HG03354 (cell line): ENCODE measurements around the gene MAP4.
"Not testable (repeated sequence)": the region's sequence is repeated elsewhere in the genome, so short reads cannot be mapped to it uniquely, and the experiment has no call there.

Experiments
- ATAC-seq: cut with Tn5 transposase; IDR thresholded peaks from one replicate; pipeline ENCODE4 v1.9.1; 2021; ENCODE audit warnings: mild to moderate bottlenecking; ENCODE audit not compliant: unreplicated experiment, poor library complexity, severe bottlenecking

MAP4 gene

GRCh38 chr3:48015431-48016180, 610 bp downstream of the MAP4 start:
- no peak for ATAC-seq

- no peak for ATAC-seq
Observed at GRCh38 chr3:48014358-48014757, 1.9 kb downstream of the MAP4 start.

GRCh38 chr3:48013288-48013980, 2.8 kb downstream of the MAP4 start:
- ATAC-seq, result no peak

DNA sequence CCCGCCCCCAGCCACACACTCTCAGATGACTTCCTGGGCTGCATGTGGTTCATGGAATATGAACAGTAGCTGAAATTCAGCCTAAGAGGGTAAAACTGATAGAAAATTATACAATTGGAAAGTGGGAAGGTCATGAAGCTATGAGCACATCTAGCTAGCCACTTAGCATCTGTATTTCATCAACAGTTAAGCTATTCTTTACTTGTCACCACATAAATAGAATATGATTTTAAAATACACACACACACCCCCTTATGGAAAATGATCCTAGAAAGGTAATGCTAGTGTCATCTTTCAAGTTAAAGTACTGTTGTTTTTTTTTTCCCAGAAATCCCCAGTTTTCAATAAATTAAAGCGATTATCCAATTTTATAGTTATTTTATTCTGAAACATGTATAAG, 3.6 kb downstream of the MAP4 start:
- no peak for ATAC-seq

GRCh38 chr3:48008066-48008465, 8.2 kb downstream of the MAP4 start:
- not testable (repeated sequence) for ATAC-seq

GRCh38 chr3:48007361-48007760, 8.9 kb downstream of the MAP4 start:
- not testable (repeated sequence) for ATAC-seq

DNA sequence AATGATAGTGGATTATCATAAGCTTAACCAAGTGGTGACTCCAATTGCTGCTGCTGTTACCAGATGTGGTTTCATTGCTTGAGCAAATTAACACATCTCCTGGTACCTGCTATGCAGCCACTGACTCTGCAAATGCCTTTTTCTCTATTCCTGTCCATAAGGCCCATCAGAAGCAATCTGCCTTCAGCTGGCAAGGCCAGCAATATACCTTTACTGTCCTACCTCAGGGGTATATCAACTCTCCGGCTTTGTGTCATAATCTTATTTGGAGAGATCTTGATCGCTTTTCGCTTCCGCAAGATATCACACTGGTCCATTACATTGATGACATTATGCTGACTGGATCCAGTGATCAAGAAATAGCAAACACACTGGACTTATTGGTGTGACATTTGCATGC, 9.4 kb downstream of the MAP4 start:
- not testable (repeated sequence) for ATAC-seq

- ATAC-seq, result no peak
Observed at GRCh38 chr3:48004694-48005093, 11.5 kb downstream of the MAP4 start.

- ATAC-seq, result no peak
Observed at GRCh38 chr3:48002787-48003186, 13.4 kb downstream of the MAP4 start.

DNA sequence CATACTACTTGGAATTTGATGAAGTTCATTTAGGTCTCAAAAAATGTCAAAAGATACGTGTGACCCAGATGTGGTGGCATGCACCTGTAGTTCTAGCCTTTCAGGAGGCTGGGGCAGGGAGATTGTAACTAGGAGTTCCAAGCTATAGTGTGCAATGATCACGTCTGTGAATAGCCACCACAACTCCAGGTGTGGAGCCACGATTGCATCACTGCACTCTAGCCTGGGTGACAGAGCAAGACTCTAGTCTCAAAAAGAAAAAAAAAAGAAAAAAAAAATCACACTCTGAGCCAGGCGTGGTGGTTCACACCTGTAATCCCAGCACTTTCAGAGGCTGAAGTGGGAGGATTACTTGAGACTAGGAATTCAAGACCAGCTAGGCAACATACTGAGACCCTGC, 14.2 kb downstream of the MAP4 start:
- ATAC-seq, result no peak

- no peak for ATAC-seq
Observed at GRCh38 chr3:48000212-48000611, 16.0 kb downstream of the MAP4 start.

DNA sequence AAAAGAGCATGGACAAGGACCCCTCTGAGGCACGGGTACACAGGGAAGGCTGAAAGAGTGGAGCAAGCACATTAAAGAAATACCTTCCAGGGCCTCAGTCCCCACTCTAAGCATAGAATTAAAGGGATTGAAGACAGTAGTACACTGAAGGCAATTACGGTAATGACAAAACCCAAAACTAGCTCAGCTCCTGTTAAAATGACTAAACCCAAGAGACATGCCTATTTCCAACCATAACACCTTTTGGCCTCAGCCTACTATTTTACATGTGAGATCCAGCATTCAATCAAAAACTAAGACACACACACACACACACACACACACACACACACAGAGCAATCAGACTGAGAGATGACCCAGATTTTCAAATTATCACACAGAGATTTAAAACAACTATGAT, 19.8 kb downstream of the MAP4 start:
- ATAC-seq, result no peak

DNA sequence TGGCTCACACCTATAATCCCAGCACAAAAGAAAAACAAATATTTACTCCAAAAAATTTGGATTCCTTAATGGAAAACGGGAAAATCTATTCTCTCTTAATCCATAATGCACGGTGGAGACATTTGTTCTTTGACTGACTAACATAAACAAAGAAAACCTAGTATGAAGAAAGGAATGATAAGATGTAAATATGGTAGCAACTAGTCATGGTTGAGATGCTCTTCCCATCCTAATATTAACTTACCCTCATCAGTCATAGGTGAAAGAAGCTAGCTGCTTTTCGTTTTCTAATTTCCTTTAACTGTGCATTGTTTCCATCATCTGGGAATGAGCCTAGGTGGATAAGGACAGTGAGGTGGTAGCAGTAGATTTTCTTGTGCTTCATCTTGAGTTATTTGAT, 22.0 kb downstream of the MAP4 start:
- no peak for ATAC-seq

DNA sequence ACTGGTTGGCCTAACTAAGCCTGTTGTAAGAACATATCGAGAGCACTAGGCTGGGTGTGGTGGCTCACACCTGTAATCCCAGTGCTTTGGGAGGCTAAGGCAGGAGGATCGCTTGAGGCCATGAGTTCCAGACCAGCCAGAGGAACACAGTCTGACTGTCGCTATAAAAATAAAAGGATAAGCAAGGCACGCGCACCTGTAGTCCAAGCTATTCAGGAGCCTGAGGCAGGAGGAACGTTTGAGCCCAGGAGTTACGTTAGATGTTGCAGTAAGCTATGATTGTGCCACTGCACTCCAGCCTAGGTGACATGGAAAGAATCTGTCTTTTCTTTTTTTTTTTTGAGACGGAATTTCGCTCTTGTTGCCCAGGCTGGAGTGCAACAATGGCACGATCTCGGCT, 24.9 kb downstream of the MAP4 start:
- ATAC-seq, result no peak

DNA sequence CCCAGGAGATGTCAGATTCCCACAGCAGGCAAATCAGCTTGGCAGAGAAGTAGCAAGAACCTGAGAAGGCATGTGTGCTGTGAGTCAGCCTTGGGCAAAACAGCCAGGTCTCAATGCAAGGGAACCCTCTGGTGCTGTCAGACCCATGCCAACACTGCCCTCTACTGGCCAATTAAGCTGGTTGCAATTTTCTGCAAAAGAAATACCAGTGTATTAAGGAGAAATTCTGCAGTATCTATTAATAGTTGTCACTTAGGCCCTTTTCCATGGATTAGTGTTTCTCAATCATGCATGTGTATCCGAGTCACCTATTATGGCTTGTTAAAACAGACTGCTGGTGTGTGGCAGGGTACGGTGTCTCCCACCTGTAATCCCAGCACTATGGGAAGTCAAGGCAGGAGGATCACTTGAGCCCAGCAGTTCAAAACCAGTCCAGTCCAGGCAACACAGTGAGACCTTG, 26.2 kb downstream of the MAP4 start:
- no peak for ATAC-seq

DNA sequence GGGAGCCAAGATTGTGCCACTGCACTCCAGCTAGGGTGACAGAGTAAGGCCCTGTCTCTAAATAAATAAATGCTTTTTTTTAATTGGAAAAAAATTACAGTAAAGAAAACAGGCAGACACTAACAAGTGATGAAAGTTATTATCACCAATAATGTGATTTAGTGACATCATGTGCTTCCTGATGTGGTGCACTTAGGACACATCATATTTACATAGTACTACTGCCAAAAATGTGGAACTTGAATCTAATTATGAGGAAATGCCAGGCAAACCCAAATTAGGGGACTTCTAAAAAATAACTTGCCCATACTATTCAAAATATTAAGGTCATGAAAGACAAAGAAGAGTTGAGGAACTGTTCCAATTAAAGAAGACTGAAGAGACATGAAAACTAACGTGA, 30.8 kb downstream of the MAP4 start:
- no peak for ATAC-seq

GRCh38 chr3:47984075-47984728, 32.0 kb downstream of the MAP4 start:
- ATAC-seq, result no peak

DNA sequence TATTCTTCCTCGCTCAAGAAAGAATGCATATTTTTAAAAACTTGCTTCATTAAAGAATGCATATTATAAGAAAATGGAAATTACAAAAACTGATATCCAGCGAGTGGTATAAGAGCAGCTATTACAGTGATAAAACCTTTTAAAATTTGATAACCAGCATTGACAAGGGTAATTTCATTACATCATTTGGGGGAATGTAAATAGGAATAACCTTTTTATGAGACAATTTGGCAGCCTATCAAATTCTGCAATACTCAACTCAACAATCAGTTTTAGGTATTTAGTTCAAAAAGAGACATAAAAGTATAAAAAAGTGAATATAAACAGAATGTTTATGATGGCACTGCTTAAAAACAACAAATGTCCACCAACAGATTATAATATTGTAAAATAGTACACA, 35.4 kb downstream of the MAP4 start:
- ATAC-seq, result no peak

DNA sequence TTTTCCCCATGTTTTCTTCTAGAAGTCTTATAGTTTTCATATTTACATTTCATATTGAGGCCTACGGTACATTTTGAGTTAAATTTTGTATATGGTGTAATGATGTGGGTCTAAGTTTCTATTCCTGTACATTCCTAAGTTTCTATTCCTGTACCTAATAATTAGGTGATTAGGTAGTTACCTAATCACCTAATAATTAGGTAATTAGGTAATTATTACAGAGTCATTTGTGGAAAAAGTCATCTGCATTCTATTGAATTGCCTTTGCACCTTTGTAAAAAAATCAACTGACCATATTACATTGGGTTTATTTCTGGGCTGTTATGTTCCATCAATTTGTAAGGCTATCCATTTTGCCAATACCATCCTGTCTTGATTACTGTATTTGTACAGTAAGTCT, 37.1 kb downstream of the MAP4 start:
- no peak for ATAC-seq

DNA sequence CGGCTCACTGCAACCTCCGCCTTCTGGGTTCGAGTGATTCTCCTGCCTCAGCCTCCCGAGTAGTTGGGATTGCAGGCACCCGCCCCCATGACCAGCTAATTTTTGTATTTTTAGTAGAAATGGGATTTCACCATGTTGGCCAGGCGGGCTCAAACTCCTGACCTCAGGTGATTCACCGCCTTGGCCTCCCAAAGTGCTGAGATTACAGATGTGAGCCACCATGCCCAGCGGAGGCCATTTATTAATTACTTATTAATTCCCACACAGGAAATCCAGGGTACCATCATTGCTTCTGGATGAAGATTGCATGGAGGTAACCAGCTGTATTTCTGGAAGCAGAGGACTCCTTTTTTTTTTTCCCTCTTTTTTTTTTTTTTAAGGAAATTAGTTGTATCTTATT, 37.8 kb downstream of the MAP4 start:
- no peak for ATAC-seq
